ENCODE data around the gene OR13C5.

The OR13C5 gene

DNA sequence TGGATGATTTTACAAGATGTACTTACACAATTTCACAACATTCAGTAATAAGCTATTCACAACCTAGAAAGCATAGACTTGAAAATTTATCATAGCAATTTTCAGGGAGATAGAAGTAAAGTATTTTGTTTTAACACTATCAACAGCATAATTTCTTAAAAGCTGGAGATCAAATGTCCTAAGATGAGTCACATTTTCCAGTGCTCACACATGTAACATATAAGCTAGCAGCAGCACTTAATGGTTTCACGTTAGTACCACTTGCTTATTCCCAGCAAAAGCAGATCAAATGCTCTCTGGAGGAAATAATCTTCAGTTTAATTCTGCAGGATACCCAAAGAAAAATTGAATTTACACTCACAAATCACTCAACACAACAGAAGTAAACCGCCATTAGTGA, 23.8 kb downstream of the OR13C5 start:
- Mint-ChIP-seq H3K36me3 (no peaks in the 10 kb centered on the region), H3K27me3 (no peaks in the 10 kb centered on the region), H3K27ac (no peak overlapping the region), H3K4me1 (no peaks in the 10 kb centered on the region), H3K4me3 (no peak overlapping the region), H3K9me3 (peaks cover 13% of the 10 kb centered on the region)

DNA sequence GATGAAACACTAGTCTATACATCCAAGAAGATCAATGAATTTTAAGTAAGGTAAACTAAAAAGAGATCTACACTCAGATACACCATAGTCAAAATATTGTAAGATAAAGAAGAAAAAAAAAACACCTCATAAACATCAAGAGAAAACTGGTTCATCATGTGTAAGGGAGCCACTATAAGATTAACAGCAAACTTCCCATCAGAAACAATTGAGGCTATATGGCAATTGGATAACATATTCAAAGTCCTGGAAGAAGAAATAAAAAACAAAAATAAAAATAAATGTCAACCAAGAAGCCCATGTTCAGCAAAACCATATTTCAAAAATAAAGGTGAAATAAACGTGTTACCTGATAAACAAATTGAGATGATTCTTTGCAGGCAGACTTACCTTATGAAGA, 26.6 kb downstream of the OR13C5 start:
- H3K9me3 Mint-ChIP-seq: peaks cover 13% of the 10 kb centered on the region
- no peaks in the 10 kb centered on the region for H3K36me3 Mint-ChIP-seq
- H3K27me3 Mint-ChIP-seq: peaks cover 1% of the 10 kb centered on the region
- no peak overlapping the region for H3K4me3 Mint-ChIP-seq
- no peak overlapping the region for H3K27ac Mint-ChIP-seq
- no peaks in the 10 kb centered on the region for H3K4me1 Mint-ChIP-seq

DNA sequence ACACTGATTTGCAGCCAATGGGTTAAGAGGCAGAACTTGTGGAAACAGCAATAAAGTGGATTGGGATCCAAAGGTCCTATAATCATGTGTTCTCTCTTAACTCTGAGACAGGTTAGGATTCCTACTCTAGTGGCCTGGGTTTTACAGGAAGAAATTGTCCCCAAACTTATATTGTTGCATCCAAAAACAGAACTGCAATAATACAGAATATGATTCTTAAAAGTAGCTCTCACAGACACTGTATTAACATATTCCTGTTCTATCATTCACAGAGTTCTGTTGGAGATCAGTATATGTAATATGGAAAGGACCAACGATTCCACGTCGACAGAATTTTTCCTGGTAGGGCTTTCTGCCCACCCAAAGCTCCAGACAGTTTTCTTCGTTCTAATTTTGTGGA, 30.3 kb downstream of the OR13C5 start, which contains the start of gene OR13C8:
Gene OR13C8, plus strand, starts transcription at position 301 of the 400 bp plus-strand sequence. Its CDS starts 0 bp downstream, at position 301.
- H3K4me3 Mint-ChIP-seq: no peak within 1 kb of the TSS
- no peak within 1 kb of the TSS for H3K27ac Mint-ChIP-seq
- peaks cover 1% of the 10 kb centered on the region for H3K27me3 Mint-ChIP-seq
- H3K36me3 Mint-ChIP-seq: no peaks in the 10 kb centered on the region
- no peaks in the 10 kb centered on the region for H3K4me1 Mint-ChIP-seq
- peaks cover 9% of the 10 kb centered on the region for H3K9me3 Mint-ChIP-seq

DNA sequence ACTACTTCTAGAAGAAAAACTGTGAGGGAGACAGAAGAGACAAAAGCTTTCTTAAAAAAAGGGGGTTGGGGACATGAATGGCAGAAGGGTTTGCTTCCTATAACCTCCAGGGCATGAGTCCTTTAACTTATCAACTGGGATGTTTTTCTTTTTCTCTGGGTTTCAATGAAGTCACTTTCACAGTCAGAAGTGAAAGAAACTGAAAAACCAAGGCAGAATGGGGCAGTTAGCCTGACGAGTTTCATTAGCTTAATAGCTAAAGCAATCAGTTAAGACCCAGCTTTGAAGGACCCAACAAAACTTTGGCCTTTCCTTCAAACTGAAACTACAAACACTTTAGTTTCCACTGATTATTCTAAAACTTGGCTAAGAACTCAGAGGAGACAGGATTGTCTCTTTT, 34.9 kb downstream of the OR13C5 start:
- Mint-ChIP-seq H3K27ac (no peak overlapping the region), H3K36me3 (no peaks in the 10 kb centered on the region), H3K9me3 (no peaks in the 10 kb centered on the region), H3K4me3 (no peak overlapping the region), H3K27me3 (peaks cover 1% of the 10 kb centered on the region), H3K4me1 (no peaks in the 10 kb centered on the region)

DNA sequence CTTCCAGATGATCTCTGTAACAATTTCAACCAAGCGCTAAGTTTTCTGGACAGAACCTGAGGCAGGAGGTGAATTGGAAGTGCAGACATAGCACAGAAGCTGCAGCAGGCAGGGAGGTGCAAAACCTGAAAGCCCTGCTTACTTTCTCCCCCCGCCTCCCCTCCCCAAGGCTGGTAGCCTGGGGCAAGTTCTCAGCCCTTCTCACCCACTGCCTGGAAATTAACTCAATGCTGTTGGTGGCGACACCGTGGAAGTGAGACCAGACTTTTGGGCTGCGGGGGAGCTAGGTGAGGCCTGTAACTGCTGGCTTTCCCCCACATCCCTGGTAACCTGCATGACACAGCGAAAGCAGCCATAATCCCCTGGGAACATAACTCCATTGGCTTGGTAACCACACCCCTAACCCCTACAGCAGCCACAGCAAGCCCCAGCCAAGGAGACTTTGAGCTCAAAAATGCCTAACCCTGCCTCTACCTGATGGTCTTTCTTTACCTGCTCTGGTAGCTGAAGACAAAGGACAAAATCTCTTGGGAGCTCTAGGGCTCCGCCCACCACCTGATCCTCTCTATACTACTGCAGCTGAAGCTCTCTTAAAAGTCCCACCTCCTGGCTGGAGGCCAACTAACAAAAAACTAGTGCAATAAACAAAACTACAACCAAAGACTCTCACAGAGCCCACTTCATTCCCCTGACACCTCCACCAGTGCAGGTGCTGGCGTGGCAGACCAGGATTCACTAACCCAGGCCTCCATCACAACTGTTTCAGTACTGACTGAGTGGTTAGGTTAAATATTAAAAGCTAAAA, 42.2 kb downstream of the OR13C5 start:
- Mint-ChIP-seq H3K27me3 (peaks cover 2% of the 10 kb centered on the region), H3K36me3 (no peaks in the 10 kb centered on the region), H3K9me3 (peaks cover 8% of the 10 kb centered on the region), H3K4me1 (no peaks in the 10 kb centered on the region), H3K27ac (no peak overlapping the region), H3K4me3 (no peak overlapping the region)

DNA sequence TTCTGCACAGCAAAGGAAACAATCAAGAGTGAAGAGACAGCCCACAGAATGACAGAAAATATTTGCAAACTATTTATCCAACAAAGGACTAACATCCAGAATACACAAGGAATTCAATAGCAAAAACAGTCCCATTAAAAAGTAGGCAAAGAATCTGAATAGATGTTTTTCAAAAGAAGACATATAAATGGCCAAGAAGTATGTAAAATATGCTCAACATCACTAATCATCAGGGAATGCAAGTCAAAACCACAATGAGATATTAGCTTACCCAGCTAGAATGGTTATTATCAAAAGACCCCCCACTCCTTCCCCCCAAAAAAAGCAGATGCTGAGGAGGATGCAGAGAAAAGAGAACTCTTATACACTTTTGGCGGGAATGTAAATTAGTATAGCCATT, 43.7 kb downstream of the OR13C5 start:
- no peak overlapping the region for H3K4me3 Mint-ChIP-seq
- H3K27me3 Mint-ChIP-seq: peaks cover 2% of the 10 kb centered on the region
- no peaks in the 10 kb centered on the region for H3K4me1 Mint-ChIP-seq
- H3K27ac Mint-ChIP-seq: no peak overlapping the region
- H3K36me3 Mint-ChIP-seq: no peaks in the 10 kb centered on the region
- H3K9me3 Mint-ChIP-seq: peaks cover 8% of the 10 kb centered on the region

DNA sequence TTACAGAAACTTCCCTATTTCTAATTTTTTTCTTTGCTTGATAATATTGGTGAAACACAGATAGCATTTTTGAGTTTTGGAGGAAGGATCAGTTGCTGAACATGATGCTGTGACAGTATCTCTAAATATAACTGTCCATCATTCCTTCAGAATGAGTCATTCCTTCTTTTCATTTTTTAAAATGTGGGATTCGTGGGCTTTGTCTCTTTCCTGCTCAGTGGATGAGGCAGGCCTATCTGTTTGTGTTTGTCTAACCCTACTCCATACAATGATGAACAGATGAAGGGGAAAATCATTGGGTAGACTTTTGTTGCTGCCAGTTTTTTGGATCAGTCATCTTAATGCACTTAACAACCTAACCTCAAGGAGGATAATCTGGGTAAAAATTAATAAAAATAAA, 46.0 kb downstream of the OR13C5 start:
- peaks cover 7% of the 10 kb centered on the region for H3K9me3 Mint-ChIP-seq
- peaks cover 2% of the 10 kb centered on the region for H3K27me3 Mint-ChIP-seq
- no peak overlapping the region for H3K4me3 Mint-ChIP-seq

More for the DNA sequence above, 46.0 kb downstream of the OR13C5 start:
- H3K27ac Mint-ChIP-seq: no peak overlapping the region
- H3K4me1 Mint-ChIP-seq: no peaks in the 10 kb centered on the region
- H3K36me3 Mint-ChIP-seq: no peaks in the 10 kb centered on the region
